ENCODE results near the gene KLK8. TPM values are rescaled to one million over a fixed set of nuclear protein-coding genes. Genes with fewer than 3 reads are reported as not detected.

Gene KLK8
- total RNA-seq, 1 donor from 2014 or later = not detected

- Mint-ChIP-seq H3K27me3 (ENCODE audit: unreplicated experiment) (peaks cover 3% of the 10 kb centered on the region), H3K9me3 (ENCODE audit: unreplicated experiment) (no peaks in the 10 kb centered on the region), H3K27ac (ENCODE audit: unreplicated experiment) (no peak overlapping the region), H3K36me3 (ENCODE audit: unreplicated experiment) (peaks cover 4% of the 10 kb centered on the region), H3K4me3 (ENCODE audit: unreplicated experiment) (no peak overlapping the region), H3K4me1 (ENCODE audit: low read depth, unreplicated experiment) (no peaks in the 10 kb centered on the region)
- TF ChIP-seq CTCF (IDR thresholded peaks at IDR 0.05; ENCODE audit: partially characterized antibody, unreplicated experiment) = no peak
- DNase-seq = no peak
Observed at GRCh38 chr19:51025401-51025800, 24.0 kb upstream of the KLK8 start.

GRCh38 chr19:51024924-51025323 lies 23.5 kb upstream of the KLK8 start:
- no peaks in the 10 kb centered on the region for H3K4me1 Mint-ChIP-seq (ENCODE audit: low read depth, unreplicated experiment)
- no peak overlapping the region for H3K27ac Mint-ChIP-seq (ENCODE audit: unreplicated experiment)
- no peak overlapping the region for H3K4me3 Mint-ChIP-seq (ENCODE audit: unreplicated experiment)
- TF ChIP-seq CTCF (IDR thresholded peaks at IDR 0.05; ENCODE audit: partially characterized antibody, unreplicated experiment) = no peak
- no peak for DNase-seq
- peaks cover 4% of the 10 kb centered on the region for H3K36me3 Mint-ChIP-seq (ENCODE audit: unreplicated experiment)
- H3K9me3 Mint-ChIP-seq (ENCODE audit: unreplicated experiment) = no peaks in the 10 kb centered on the region
- peaks cover 6% of the 10 kb centered on the region for H3K27me3 Mint-ChIP-seq (ENCODE audit: unreplicated experiment)

- Mint-ChIP-seq H3K36me3 (ENCODE audit: unreplicated experiment) (peaks cover 4% of the 10 kb centered on the region), H3K9me3 (ENCODE audit: unreplicated experiment) (no peaks in the 10 kb centered on the region), H3K27ac (ENCODE audit: unreplicated experiment) (no peak overlapping the region), H3K4me3 (ENCODE audit: unreplicated experiment) (no peak overlapping the region), H3K4me1 (ENCODE audit: low read depth, unreplicated experiment) (no peaks in the 10 kb centered on the region), H3K27me3 (ENCODE audit: unreplicated experiment) (peaks cover 8% of the 10 kb centered on the region)
- TF ChIP-seq CTCF (IDR thresholded peaks at IDR 0.05; ENCODE audit: partially characterized antibody, unreplicated experiment) = no peak
- no peak for DNase-seq
Observed at GRCh38 chr19:51023946-51024345, 22.5 kb upstream of the KLK8 start.

GRCh38 chr19:51022526-51022925 lies 21.1 kb upstream of the KLK8 start:
- no peak overlapping the region for H3K27ac Mint-ChIP-seq (ENCODE audit: unreplicated experiment)
- H3K4me3 Mint-ChIP-seq (ENCODE audit: unreplicated experiment) = no peak overlapping the region
- peaks cover 4% of the 10 kb centered on the region for H3K4me1 Mint-ChIP-seq (ENCODE audit: low read depth, unreplicated experiment)
- no peak for TF ChIP-seq CTCF (IDR thresholded peaks at IDR 0.05; ENCODE audit: partially characterized antibody, unreplicated experiment)
- H3K27me3 Mint-ChIP-seq (ENCODE audit: unreplicated experiment) = peaks cover 17% of the 10 kb centered on the region
- peaks cover 3% of the 10 kb centered on the region for H3K9me3 Mint-ChIP-seq (ENCODE audit: unreplicated experiment)
- H3K36me3 Mint-ChIP-seq (ENCODE audit: unreplicated experiment) = peaks cover 10% of the 10 kb centered on the region
- no peak for DNase-seq

- Mint-ChIP-seq H3K27me3 (ENCODE audit: unreplicated experiment) (peaks cover 22% of the 10 kb centered on the region), H3K36me3 (ENCODE audit: unreplicated experiment) (peaks cover 5% of the 10 kb centered on the region), H3K4me1 (ENCODE audit: low read depth, unreplicated experiment) (peaks cover 4% of the 10 kb centered on the region), H3K4me3 (ENCODE audit: unreplicated experiment) (no peak overlapping the region), H3K9me3 (ENCODE audit: unreplicated experiment) (peaks cover 5% of the 10 kb centered on the region), H3K27ac (ENCODE audit: unreplicated experiment) (no peak overlapping the region)
- peak; percentile 64 for TF ChIP-seq CTCF (IDR thresholded peaks at IDR 0.05; ENCODE audit: partially characterized antibody, unreplicated experiment)
- no peak for DNase-seq
Observed at GRCh38 chr19:51020988-51021651, 19.7 kb upstream of the KLK8 start.

All from glutamatergic neuron (in vitro differentiated cells).